Stimulated activated CD8-positive, alpha-beta memory T cell treated with anti-CD3 and anti-CD28 coated beads, Interleukin-4, amount 100 ng/mL, for 4 hours (primary cell): ENCODE measurements around the gene SPATA21.
"Not testable (repeated sequence)": the region's sequence is repeated elsewhere in the genome, so short reads cannot be mapped to it uniquely, and the experiment has no call there.

Source experiments
- DNase-seq, 2 donors: peaks; one replicate each; pipeline ENCODE4 v3.0.0-alpha.2; 2020; ENCODE audit warnings: low read depth in 2 of 2, low spot score in 1 of 2

SPATA21 gene

GRCh38 chr1:16436946-16437474, at the start of gene SPATA21:
SPATA21 (minus strand) TSS chr1:16437424; CDS start chr1:16431371, 6,053 bp downstream.
- no peak for DNase-seq

GRCh38 chr1:16487011-16487410, 49.8 kb upstream of the SPATA21 start:
- not testable (repeated sequence) for DNase-seq

- DNase-seq: not testable (repeated sequence)
Measured at GRCh38 chr1:16486316-16486715, 49.1 kb upstream of the SPATA21 start.

- no peak for DNase-seq
Measured at GRCh38 chr1:16484931-16485330, 47.7 kb upstream of the SPATA21 start.

GRCh38 chr1:16484501-16484835, 47.2 kb upstream of the SPATA21 start:
- DNase-seq: no peak

GRCh38 chr1:16483639-16484500, 46.6 kb upstream of the SPATA21 start:
- DNase-seq: not testable (repeated sequence)

- not testable (repeated sequence) for DNase-seq
Measured at GRCh38 chr1:16483146-16483545, 45.9 kb upstream of the SPATA21 start.

- no peak for DNase-seq
Measured at GRCh38 chr1:16478091-16478490, 40.9 kb upstream of the SPATA21 start.

GRCh38 chr1:16475771-16476770, 38.8 kb upstream of the SPATA21 start:
- not testable (repeated sequence) for DNase-seq

- not testable (repeated sequence) for DNase-seq
Measured at GRCh38 chr1:16474891-16475290, 37.7 kb upstream of the SPATA21 start.

- DNase-seq: no peak
Measured at GRCh38 chr1:16474166-16474800, 37.1 kb upstream of the SPATA21 start.

- DNase-seq: no peak
Measured at GRCh38 chr1:16468558-16468957, 31.3 kb upstream of the SPATA21 start.

- no peak for DNase-seq
Measured at GRCh38 chr1:16464917-16465625, 27.8 kb upstream of the SPATA21 start.

GRCh38 chr1:16462773-16463330, 25.6 kb upstream of the SPATA21 start:
- DNase-seq: no peak

- no peak for DNase-seq
Measured at GRCh38 chr1:16461681-16462080, 24.5 kb upstream of the SPATA21 start.

- no peak for DNase-seq
Measured at GRCh38 chr1:16459352-16459925, 22.2 kb upstream of the SPATA21 start.

GRCh38 chr1:16458831-16459230, 21.6 kb upstream of the SPATA21 start:
- no peak for DNase-seq

- not testable (repeated sequence) for DNase-seq
Measured at GRCh38 chr1:16456151-16456550, 18.9 kb upstream of the SPATA21 start.

- DNase-seq: not testable (repeated sequence)
Measured at GRCh38 chr1:16454909-16455308, 17.7 kb upstream of the SPATA21 start.
